AG08395 (cell line): Measurements from ENCODE around the gene SLC27A1.

ENCODE experiments used
- DNase-seq: peaks from one replicate; pipeline ENCODE4 v3.0.0; 2012; ENCODE audit warnings: mixed read lengths, low spot score

Gene SLC27A1

DNA sequence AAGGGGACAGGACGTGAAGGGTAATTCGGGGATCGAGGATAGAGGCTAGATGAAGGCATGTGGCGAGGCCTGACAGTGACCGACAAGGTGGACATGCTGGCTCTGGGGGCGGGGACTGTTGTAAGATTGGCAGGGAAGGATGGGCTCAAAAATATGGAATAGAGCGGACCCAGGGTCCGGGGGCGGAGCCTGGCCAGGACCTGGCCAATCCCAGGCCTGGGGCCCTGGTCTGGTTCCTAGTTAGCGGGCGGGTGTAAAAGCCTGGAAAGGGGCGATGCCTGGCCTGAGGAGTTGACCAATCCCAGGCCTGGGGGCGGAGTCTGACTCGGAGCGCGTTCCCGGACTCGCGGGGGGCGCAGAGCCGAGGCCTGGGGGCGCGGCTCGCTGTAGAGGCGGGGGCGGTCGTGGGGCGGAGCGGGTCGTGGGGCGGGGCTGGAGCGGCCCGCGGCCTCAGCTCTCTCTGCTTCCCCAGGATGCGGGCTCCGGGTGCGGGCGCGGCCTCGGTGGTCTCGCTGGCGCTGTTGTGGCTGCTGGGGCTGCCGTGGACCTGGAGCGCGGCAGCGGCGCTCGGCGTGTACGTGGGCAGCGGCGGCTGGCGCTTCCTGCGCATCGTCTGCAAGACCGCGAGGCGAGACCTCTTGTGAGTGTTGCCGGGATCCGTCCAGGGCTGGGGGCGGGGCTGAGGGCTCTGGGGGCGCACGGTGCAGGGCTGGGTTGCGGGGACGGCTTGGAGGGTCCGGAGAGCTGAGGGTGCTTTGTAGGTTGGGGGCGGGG is at the start of gene SLC27A1:
Gene SLC27A1, plus strand, starts transcription at position 457 of the 774 bp plus-strand sequence. Its CDS starts 17 bp downstream, at position 474.
- DNase-seq: peak; percentile 98

GRCh38 chr19:17421942-17422341 is 48.4 kb upstream of the SLC27A1 start:
- no peak for DNase-seq

DNA sequence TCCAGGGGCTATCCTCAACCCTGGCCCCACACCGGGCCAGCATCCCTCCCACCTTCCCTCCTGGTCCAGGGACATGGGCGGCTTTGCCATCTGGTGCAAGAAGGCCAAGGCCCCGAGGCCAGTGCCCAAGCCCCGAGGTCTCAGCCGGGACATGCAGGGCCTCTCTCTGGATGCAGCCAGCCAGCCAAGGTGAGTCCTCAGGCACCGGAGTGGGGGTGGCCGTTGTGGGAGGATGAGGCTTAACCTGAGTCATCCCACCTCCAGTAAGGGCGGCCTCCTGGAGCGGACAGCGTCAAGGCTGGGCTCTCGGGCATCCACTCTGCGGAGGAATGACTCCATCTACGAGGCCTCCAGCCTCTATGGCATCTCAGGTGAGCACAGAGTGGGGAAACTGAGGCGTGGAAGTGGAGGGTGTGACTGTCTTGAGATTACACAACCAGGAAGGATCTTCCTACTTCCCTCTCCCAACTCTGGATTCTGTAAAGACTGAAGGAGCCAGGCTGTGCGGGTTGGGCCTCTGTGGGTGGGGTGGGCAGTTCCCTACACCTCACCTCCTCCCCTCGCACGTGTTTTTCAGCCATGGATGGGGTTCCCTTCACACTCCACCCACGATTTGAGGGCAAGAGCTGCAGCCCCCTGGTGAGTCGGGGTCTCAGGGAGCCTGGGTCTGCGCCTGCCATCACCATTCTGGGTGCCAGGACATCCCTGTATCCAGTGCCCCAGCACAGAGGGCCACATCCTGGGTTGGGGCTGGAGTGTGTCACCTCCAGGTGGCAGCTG is 46.7 kb upstream of the SLC27A1 start:
- DNase-seq: no peak

DNA sequence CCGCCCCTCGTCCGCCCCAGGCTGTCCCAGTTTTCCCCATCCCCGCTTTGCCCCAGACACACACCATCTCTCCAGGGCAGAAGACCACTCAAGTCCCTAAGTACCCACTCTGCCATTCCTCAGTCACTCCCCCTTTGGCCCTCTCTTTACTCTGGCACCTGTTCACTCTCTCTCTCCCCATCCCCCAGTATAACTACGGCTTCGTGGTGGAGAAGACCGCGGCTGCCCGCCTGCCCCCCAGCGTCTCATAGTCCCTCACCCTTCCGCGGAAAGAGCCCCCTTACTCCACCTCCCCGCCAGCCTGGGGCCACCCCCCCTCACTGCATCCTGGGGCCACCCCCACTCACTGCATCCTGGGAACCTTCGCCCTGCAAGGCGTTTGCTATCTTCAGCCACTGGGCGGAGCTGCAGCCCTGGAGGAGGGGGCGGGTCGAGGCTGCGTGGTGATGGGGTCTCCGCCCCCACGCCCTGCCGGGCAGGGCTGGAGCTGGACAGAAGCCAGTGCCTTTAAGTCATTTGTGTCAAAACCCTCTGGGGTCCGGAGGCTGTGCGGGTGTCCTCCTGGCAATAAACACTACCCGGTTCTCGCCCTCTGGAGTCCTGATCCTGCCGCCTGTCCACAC is 45.5 kb upstream of the SLC27A1 start:
- DNase-seq: no peak

DNA sequence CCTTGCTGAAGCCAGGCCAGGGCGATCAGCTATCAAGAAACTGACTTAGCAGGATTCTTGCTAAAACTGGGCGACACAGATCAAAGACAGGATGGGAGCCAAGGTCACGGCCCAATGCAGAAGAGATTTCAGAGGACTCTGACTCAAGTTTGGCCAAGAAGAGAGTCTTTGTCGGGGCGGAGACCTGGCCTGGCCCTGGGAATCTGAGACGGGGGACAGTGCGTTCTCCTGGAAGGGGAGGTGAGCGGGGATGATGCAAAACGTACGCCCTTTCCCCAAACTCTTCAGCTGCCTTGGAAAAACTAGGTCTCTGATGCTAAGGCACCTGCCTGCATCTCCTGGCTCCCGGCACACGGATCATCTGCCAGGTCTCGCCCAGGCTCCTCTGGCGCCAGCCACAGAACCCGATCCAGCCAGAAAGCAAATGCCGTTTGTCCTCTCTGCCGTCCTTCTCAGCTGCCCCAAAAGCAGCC is 40.6 kb upstream of the SLC27A1 start:
- no peak for DNase-seq

- no peak for DNase-seq
These were observed 38.9 kb upstream of the SLC27A1 start for GRCh38 chr19:17431417-17431816.

GRCh38 chr19:17435218-17435617 is 35.1 kb upstream of the SLC27A1 start:
- DNase-seq: no peak

- DNase-seq: no peak
These were observed 34.0 kb upstream of the SLC27A1 start for GRCh38 chr19:17436094-17436873.

DNA sequence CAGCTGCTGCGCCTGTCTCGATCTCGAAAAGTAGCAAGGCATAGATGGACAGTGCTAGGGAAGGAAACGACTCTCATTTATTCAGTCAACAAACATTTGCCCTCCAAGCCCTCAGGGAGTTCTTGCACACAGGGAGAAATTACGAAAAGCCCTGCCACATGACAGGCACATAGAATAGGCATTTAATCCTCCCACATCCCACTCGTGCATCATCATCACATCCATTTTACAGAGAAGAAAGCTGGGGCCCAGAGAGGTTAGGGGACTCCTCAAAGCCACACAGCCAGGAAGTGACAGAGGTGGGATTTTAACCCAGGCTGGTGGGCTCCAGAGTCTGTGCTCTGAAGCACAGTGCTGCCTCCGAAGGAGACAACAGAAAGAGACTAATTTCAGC is 33.5 kb upstream of the SLC27A1 start:
- no peak for DNase-seq

DNA sequence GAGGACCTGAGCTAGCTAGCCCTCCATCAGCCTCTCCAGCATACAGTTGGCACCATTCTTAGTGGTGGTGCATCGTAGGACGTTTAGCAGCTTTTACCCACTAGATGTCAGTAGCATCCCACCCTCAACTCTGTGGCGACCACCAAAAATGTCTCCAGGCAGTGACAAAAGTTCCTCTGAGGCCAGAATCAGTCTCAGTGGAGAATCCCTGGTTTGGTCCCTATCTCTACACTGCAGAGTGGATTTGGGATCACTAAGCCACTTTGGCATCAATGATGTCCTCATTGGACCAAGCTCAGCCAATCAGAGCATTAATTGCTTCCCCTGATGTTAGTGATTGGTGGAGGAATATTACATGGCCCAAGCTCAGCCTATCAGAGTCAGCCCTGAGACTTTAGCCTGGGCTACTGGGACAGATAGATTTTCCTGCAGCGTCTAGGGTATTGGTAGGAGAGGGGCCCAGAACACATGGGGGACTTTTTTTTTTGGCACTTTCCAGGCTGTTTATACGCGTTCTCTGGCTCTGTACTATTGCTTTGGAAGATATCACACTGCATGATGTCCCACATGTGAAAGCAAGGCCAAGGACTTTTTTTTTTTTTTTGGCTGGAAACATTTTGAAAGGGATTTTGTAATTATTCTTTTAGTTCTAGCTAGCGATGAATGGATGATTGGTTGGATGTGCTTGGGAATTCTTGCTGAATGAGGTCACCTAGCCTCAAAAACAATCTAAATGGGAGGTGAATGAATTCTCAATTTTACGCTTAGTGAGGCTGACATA is 28.9 kb upstream of the SLC27A1 start:
- peak; percentile 40 for DNase-seq

DNA sequence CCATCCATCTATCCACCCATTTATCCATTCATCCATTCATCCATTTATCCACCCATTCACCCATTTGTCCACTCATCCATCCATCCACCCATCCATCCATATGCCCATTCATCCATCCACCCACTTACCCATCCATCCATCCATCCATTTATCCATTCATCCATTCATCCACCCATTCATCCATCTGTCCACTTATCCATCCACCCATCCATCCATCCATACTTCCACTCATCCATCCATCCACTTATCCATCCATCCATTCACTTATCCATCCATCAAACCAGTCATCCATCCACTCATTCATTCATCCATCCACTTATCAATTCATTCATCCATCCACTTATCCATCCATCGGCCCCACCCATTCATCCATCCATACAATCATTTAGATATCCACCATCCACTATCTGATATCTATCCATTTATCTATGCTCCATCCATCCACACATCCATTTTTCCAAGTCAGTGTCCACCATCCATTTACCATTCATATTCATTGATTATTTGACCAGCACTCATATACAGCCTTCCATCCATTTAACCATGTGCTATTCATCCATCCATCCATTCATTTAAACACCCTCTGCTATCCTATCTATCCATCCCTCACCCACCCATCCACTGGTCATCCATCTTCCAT is 24.7 kb upstream of the SLC27A1 start:
- no peak for DNase-seq

DNA sequence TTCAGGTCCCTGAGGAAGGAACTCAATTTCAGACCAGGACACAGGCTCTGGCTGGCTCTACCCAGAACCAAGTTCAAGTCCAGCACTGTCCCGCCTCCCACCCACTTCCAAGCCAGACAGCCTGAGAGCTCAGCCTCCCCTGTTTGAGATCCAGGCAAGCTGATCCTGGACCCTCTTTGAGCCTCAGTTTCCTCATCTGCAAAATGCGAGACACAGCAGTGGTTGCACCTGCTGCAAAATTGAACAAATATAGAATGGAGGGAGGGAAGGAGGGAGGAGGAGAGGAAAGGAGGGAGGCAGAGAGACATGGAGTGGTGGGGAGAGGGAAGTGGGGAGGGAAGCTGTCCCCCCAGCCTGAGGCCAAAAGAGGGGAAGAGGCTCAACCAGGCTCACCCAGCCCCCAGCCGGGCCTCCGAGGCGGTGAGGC is 22.6 kb upstream of the SLC27A1 start:
- no peak for DNase-seq

- DNase-seq: peak; percentile 64
These were observed 22.0 kb upstream of the SLC27A1 start, which contains the start of gene TMEM221 for GRCh38 chr19:17448131-17448967. Gene TMEM221 (minus strand): TSS chr19:17448668. CDS start chr19:17448462, 206 bp downstream.

GRCh38 chr19:17450264-17451075 is 19.9 kb upstream of the SLC27A1 start:
- DNase-seq: no peak

- DNase-seq: no peak
These were observed 18.5 kb upstream of the SLC27A1 start for GRCh38 chr19:17451820-17452219.

- no peak for DNase-seq
These were observed 15.7 kb upstream of the SLC27A1 start for GRCh38 chr19:17454576-17455071.

GRCh38 chr19:17455308-17456123 is 14.8 kb upstream of the SLC27A1 start:
- DNase-seq: no peak

DNA sequence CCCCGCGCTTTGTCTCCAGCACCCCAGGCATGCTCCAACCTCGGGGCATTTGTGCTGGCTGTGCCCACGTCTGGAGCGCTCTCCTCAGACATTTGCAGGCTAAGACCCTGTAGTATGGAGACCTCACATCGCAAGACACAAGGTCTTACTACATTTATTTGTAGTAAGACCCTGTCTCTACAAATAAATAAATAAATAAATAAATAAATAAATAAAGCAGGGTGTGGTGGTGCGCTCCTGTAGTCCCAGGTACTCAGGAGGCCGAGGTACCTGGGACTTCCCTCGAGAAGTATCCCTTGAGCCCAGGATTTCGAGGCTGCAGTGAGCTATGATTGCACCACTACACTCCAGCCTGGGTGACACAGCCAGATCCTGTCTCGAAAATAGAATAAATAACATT is 14.2 kb upstream of the SLC27A1 start:
- DNase-seq: no peak
